SK-N-SH treated with all-trans-retinoic acid at 6 μM for 48 hours (cell line): ENCODE measurements around the gene NOBOX.
"Not testable (repeated sequence)": the region's sequence is repeated elsewhere in the genome, so short reads cannot be mapped to it uniquely, and the experiment has no call there.

Experiments
- ATAC-seq: fragments of 200-7000 bp; cut with Tn5 transposase; 3 replicates; pipeline ENCODE4 v1.9.1; 2020; ENCODE audit warnings: mild to moderate bottlenecking, moderate library complexity
- ARNTL ChIP-seq: fragments of 450-650 bp; formaldehyde crosslinking; IDR thresholded peaks from 2 replicates; pipeline ENCODE4 v1.5.0; 2020; ENCODE audit warnings: low read depth, mild to moderate bottlenecking, moderate library complexity, borderline replicate concordance
- CSDC2 ChIP-seq: fragments of 250-450 bp; sonication (Bioruptor Pico); IDR thresholded peaks from 2 replicates; pipeline ENCODE4 v1.5.0; 2020; ENCODE audit warnings: mild to moderate bottlenecking, moderate library complexity
- ISL1 ChIP-seq: fragments of 250-450 bp; sonication (Bioruptor Pico); IDR thresholded peaks from 2 replicates; pipeline ENCODE4 v2.1.2; 2022; ENCODE audit warnings: mild to moderate bottlenecking, moderate library complexity
- OSR1 ChIP-seq: fragments of 250-450 bp; sonication (Bioruptor Pico); IDR thresholded peaks from 2 replicates; pipeline ENCODE4 v1.8.0; 2022; ENCODE audit warnings: moderate library complexity, mild to moderate bottlenecking, inconsistent platforms
- PPARA ChIP-seq: fragments of 250-450 bp; sonication (Bioruptor Pico); IDR thresholded peaks from 2 replicates; pipeline ENCODE4 v1.5.0; 2020; ENCODE audit warnings: mild to moderate bottlenecking, borderline replicate concordance
- SNAI2 ChIP-seq: fragments of 250-450 bp; sonication (Bioruptor Pico); IDR thresholded peaks from 2 replicates; pipeline ENCODE4 v1.5.0; 2020; ENCODE audit warnings: mild to moderate bottlenecking, moderate library complexity
- ZC3H10 ChIP-seq: fragments of 250-450 bp; sonication (Bioruptor Pico); IDR thresholded peaks from 2 replicates; pipeline ENCODE4 v1.5.1; 2021; ENCODE audit warnings: mild to moderate bottlenecking, moderate library complexity
- ZFP30 ChIP-seq: fragments of 450-650 bp; formaldehyde crosslinking; IDR thresholded peaks from 2 replicates; pipeline ENCODE4 v1.5.0; 2022; ENCODE audit warnings: mild to moderate bottlenecking, moderate library complexity
- ZNF70 ChIP-seq: fragments of 450-650 bp; formaldehyde crosslinking; IDR thresholded peaks from 2 replicates; pipeline ENCODE4 v1.5.0; 2020; ENCODE audit warnings: mild to moderate bottlenecking, moderate library complexity
- ZNF8 ChIP-seq: fragments of 450-650 bp; formaldehyde crosslinking; IDR thresholded peaks from 2 replicates; pipeline ENCODE4 v1.5.0; 2020; ENCODE audit warnings: mild to moderate bottlenecking, moderate library complexity
- TF ChIP-seq, protein P1 (sequence below): fragments of 250-450 bp; sonication (Bioruptor Pico); IDR thresholded peaks from 2 replicates; pipeline ENCODE4 v1.8.0; 2020; ENCODE audit warnings: mild to moderate bottlenecking, moderate library complexity, borderline replicate concordance
- TF ChIP-seq, protein P2 (sequence below): fragments of 250-450 bp; sonication (Bioruptor Pico); IDR thresholded peaks from 2 replicates; pipeline ENCODE4 v1.5.1; 2020; ENCODE audit warnings: low read depth, mild to moderate bottlenecking, moderate library complexity

NOBOX gene

DNA sequence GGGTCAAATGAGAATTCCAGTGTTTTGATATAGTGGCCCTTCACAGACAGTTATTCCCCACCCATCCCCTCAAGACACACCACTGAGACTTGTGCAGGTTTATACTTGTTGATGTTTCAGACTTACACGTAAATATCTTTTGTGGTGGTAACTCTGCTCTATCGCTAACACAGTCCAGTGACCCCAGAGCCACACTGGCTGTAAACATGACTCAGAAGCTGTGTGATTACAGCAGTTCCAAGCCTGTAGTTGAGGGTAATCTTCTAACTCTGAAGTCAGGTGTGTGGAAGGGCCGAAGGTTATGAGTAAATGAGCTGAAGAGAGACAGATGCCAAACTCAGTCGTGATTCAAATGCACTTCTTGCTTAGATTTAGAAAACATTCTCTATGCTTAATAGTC lies 19.4 kb downstream of the NOBOX start:
- ATAC-seq: peak; percentile 27; the same call in 1 of the 3 replicates
- TF ChIP-seq, protein P1, sequence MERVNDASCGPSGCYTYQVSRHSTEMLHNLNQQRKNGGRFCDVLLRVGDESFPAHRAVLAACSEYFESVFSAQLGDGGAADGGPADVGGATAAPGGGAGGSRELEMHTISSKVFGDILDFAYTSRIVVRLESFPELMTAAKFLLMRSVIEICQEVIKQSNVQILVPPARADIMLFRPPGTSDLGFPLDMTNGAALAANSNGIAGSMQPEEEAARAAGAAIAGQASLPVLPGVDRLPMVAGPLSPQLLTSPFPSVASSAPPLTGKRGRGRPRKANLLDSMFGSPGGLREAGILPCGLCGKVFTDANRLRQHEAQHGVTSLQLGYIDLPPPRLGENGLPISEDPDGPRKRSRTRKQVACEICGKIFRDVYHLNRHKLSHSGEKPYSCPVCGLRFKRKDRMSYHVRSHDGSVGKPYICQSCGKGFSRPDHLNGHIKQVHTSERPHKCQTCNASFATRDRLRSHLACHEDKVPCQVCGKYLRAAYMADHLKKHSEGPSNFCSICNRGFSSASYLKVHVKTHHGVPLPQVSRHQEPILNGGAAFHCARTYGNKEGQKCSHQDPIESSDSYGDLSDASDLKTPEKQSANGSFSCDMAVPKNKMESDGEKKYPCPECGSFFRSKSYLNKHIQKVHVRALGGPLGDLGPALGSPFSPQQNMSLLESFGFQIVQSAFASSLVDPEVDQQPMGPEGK (CRISPR knock-in tag): no peak
- TF ChIP-seq OSR1: no peak
- no peak for TF ChIP-seq ZFP30 (CRISPR knock-in tag)
- no peak for TF ChIP-seq SNAI2 (CRISPR knock-in tag)
- TF ChIP-seq PPARA (CRISPR knock-in tag): no peak
- TF ChIP-seq ARNTL (CRISPR knock-in tag): no peak
- no peak for TF ChIP-seq CSDC2
- TF ChIP-seq, all 23 proteins: peak for 0

DNA sequence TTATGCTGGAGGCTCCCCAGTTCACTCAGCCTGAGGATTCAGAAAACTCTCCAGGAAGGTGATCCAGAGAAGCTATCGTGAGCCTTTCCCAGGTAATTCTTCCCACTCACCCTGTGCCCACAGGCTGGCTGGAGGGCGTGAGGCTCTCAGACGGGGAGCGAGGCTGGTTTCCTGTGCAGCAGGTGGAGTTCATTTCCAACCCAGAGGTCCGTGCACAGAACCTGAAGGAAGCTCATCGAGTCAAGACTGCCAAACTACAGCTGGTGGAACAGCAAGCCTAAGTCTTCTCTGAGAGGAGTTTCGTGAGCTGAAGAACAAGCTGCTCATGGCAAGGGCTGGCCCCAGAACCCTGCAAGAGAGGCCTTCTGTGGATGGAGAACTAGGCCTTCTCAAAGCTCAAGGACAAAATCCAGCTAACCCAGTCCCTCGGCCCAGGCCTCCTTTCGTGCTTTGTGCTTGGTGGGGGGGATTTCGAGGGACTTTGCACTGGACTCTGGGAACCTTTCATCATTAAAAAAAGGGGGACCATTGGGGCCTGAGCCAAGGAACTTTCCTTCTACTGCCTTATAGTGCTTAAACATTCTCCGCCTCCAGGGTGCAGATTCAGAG lies 23.6 kb downstream of the NOBOX start:
- ATAC-seq: no peak
- no peak for TF ChIP-seq ZNF8 (CRISPR knock-in tag)
- TF ChIP-seq ZNF70 (CRISPR knock-in tag): no peak
- TF ChIP-seq CSDC2: no peak
- TF ChIP-seq ISL1 (CRISPR knock-in tag): no peak
- TF ChIP-seq, protein P2, sequence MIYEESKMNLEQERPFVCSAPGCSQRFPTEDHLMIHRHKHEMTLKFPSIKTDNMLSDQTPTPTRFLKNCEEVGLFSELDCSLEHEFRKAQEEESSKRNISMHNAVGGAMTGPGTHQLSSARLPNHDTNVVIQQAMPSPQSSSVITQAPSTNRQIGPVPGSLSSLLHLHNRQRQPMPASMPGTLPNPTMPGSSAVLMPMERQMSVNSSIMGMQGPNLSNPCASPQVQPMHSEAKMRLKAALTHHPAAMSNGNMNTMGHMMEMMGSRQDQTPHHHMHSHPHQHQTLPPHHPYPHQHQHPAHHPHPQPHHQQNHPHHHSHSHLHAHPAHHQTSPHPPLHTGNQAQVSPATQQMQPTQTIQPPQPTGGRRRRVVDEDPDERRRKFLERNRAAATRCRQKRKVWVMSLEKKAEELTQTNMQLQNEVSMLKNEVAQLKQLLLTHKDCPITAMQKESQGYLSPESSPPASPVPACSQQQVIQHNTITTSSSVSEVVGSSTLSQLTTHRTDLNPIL (CRISPR knock-in tag): no peak

DNA sequence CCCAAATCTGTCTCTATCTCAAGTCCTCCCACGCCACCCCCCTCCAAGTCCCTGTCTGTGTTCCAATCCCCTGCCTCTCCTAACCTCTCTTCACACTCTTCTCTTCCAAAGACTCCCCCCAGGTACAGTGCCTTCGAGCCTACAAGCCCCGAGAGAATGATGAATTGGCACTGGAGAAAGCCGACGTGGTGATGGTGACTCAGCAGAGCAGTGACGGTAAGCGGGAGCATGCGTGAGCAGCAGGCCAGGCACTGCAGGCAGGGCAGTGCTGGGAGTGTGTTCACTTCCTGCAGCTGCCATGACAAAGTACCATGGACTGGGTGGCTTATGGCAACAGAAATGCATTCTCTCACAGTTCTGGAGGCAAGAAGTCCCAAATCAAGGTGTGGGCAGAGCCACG lies 24.8 kb downstream of the NOBOX start:
- no peak for TF ChIP-seq ZC3H10
- TF ChIP-seq, all 23 proteins: peak for 0
- peak; percentile 24; the same call in 1 of the 3 replicates for ATAC-seq

DNA sequence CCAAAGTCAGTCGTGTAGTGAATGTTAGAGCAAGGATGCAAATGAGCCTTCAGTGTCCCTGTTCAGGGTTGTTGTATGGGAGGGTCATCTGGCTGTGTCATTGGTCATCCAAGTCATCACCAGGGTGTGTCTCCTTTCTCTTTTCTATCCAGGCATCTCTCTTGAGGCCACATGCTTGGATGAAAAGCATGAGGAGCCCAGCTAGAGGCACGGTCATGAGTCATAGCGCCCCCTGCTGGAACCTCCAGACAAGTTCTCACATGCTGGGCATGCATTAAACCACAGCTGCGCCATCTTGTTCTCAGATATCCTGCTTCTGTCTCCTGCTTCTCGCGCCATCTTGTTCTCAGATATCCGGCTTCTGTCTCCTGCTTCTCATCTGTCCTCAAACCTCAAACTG lies 34.3 kb downstream of the NOBOX start:
- not testable (repeated sequence) for ATAC-seq

DNA sequence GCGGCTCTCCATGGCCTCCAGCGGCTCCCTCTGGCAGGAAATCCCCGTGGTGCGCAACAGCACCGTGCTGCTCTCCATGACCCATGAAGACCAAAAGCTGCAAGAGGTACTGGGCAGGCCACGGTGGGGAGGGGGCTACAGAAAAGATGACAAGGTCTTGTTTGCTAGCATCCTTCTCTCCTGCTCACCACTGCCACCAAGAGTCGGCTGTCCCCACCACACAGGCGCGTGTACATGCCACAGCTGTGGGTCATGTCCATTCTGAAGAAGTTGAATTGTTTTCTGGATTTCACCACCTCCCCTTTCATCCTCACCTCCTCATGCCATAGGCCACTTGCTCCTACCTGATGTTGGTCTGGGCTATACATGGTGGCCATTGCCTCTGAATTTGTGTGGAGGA lies 36.2 kb downstream of the NOBOX start:
- ATAC-seq: not testable (repeated sequence)

DNA sequence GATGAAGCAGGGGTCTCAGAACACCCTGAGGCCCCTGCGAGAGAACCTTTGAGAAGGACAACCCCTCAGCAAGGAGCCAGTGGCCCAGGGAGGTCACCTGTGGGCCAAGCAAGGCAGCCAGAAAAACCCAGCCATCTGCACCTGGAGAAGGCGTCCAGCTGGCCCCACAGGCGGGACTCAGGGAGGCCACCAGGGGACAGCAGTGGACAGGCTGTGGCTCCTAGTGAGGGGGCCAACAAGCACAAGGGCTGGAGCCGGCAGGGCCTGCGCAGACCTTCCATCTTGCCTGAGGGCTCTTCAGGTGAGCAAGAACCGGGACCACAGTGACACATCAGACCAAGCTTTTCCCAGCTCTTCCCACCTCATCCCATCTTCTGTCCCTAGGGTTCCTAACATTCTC lies 38.0 kb downstream of the NOBOX start:
- ATAC-seq: peak; percentile 31; the same call in 2 of the 3 replicates

DNA sequence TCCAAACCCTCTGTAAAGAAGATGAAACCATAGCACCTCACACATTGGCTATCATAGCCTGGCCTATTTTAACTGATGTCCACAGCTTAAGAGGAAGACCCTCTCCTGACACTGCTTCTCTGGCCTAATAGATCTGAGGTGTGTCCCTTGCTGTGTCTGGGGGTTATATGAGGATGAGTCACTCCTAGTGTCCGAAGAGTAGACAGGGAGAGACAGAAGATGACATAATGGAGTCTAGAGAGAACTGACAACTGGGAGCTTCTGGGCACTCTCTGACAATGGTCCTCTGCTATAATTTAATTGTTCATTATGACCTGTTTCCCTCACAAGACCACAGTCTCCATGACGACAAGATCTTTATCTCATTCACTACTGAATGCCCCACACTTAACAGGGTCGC lies 41.4 kb downstream of the NOBOX start:
- not testable (repeated sequence) for ATAC-seq

DNA sequence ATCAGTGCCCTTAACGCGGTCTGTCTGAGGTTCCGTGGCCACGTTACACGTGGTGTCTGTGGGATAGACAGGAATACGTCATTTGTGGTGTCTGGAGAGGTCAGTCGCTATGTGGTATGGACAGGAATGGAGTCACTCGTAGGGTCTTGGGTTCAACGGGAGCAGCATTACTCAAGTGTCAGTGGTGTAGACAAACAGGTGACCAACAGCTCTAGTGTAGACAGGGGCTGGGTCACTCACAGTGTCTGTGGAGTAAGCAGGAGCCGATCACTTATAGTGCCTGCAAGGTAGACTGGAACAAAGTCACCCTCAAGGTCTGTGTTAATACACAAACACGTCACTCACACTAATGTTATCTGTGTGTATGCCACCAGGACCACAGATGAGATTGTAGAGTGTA lies 46.6 kb downstream of the NOBOX start:
- not testable (repeated sequence) for ATAC-seq

DNA sequence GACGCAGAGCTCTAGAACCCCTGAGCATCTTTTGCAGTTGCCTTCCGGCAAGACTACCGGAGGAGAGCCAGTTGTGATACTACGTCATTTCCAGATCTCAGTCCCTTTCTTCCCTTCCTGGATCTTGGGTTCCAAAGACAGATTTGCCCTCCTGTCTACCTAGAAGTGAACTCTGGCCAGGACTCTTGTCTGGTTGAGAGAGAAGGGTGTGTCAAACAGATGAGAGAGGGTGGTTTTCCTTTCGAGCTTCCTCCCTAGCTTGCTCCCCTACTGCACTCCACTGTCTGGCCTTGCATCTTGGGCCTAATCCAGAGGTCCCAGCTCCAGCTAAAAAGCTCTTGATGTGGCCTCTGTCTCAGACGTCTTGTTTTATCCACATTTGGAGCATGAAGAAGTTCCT lies 47.3 kb downstream of the NOBOX start:
- not testable (repeated sequence) for ATAC-seq

DNA sequence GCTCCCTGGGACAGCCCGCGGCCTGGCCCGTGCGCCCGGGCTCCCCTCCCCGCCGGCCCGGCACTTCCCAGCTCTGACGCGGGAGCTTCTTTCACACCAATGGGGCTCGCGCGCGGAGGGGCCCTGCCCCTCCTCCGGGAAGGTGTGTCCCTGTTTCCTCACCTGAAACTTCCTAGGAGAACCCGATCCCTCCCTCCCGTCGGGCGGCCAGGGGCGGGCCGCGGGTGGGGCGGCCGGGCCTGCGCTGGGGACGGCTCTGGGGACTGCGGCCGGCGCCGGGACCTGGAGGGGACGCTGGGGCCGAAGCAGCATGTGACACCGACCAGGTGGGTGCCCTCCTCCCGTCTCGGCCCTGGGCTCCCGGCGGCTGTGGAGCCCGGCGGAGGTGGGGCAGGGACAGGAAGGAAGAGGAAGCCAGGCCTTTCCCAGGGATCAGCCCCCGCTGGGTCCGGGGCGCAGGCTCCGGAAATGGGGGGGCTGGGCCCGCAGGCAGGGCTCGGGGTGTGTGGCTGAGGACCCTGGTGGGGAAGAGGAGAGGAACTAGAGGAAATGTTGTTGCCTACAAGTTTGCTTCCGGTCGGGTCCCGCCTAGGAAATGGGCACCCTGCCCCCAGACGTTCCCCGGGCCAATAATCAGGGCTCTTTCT lies 48.2 kb downstream of the NOBOX start, which contains the start of gene ARHGEF5:
TSS of gene ARHGEF5 (plus strand) at position 227 of the 647 bp plus-strand sequence. CDS start 7,268 bp downstream, outside the sequence.
- ATAC-seq: peak; percentile 20

DNA sequence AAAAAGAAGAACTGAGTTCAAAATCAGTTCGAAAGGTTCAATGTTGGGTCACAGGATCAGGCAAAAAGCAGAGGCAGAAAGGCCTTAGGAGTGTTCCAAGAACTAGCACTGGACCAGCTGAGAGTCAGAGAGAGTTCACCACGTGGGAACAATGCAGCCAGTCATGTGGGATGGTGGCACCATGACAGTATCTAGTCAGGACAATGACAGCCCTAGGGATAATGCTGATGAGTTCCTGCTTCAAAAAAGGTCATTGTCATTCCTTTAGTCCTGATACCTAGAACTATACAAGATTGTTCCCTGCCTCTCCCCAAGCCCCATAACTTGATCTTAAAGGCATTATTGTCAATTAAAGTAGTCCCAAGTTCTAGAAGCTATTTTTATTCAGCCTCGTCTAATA lies 51.8 kb downstream of the NOBOX start:
- ATAC-seq: not testable (repeated sequence)

DNA sequence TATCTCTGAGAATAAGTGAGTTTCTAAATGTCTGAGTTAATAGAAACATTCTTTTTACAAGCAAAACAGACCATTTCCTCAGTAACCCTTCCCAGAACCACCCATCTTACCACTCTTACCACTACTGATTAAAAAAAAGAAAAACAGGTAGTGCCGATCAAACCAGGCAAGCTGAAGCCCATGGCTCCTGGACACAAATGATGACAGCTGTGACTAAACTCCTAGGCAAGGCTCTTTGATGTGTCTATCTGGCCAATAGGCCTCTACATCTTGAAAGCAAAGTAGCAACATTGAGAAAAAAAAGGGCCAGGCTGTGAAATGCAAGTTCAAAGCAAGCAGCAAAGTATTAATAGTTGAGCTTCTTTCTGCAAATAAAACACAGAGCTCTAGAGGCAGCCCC lies 54.9 kb downstream of the NOBOX start:
- not testable (repeated sequence) for ATAC-seq
